GM23338 (cell line): ENCODE data around the gene ZNF292. TPM values are rescaled to one million over a fixed set of nuclear protein-coding genes. Genes with fewer than 3 reads are reported as not detected.
A peak's percentile ranks its signal among the peaks of the same experiment; 100 is the strongest.

ENCODE experiments used
- ATAC-seq: fragments of 200-7000 bp; cut with Tn5 transposase; 3 replicates; pipeline ENCODE4 v1.9.1; 2020
- DNase-seq: peaks from one replicate; pipeline ENCODE4 v3.0.0-alpha.2; 2015; ENCODE audit warnings: low spot score
- H2AFZ ChIP-seq: fragments of 200-600 bp; sonication (generic); 2 replicates; pipeline ENCODE4 v1.8.0; 2016; ENCODE audit warnings: antibody characterized with exemption, mild to moderate bottlenecking, moderate library complexity
- H3F3A ChIP-seq: fragments of 200-600 bp; sonication (generic); replicated peaks from 2 replicates; pipeline ENCODE4 v1.8.0; 2017; ENCODE audit warnings: antibody characterized with exemption, mixed run types, low read depth
- H3K27ac ChIP-seq: fragments of 200-600 bp; sonication (generic); 2 replicates; pipeline ENCODE4 v1.6.1; 2016; ENCODE audit warnings: low read depth
- H3K27me3 ChIP-seq: fragments of 200-600 bp; sonication (generic); 2 replicates; pipeline ENCODE4 v1.8.0; 2016; ENCODE audit warnings: mild to moderate bottlenecking, mixed run types, moderate library complexity; ENCODE audit not compliant: insufficient read depth
- H3K36me3 ChIP-seq: fragments of 200-600 bp; sonication (generic); 2 replicates; pipeline ENCODE4 v1.8.0; 2016; ENCODE audit warnings: mild to moderate bottlenecking; ENCODE audit not compliant: insufficient read depth
- H3K4me1 ChIP-seq: fragments of 200-600 bp; sonication (generic); 2 replicates; pipeline ENCODE4 v1.8.0; 2016; ENCODE audit warnings: mild to moderate bottlenecking, moderate library complexity; ENCODE audit not compliant: insufficient read depth
- H3K4me2 ChIP-seq: fragments of 200-600 bp; sonication (generic); 2 replicates; pipeline ENCODE4 v1.7.1; 2017; ENCODE audit warnings: mixed run types
- H3K4me3 ChIP-seq: fragments of 200-600 bp; sonication (generic); 2 replicates; pipeline ENCODE4 v1.6.1; 2016; ENCODE audit warnings: mixed run types
- H3K79me2 ChIP-seq: fragments of 200-600 bp; sonication (generic); replicated peaks from 2 replicates; pipeline ENCODE4 v1.8.0; 2017; ENCODE audit warnings: mild to moderate bottlenecking; ENCODE audit not compliant: insufficient read depth
- H3K9me2 ChIP-seq: fragments of 200-600 bp; sonication (generic); 2 replicates; pipeline ENCODE4 v1.8.0; 2017; ENCODE audit not compliant: insufficient read depth
- H4K20me1 ChIP-seq: fragments of 200-600 bp; sonication (generic); replicated peaks from 2 replicates; pipeline ENCODE4 v1.8.0; 2017; ENCODE audit warnings: mild to moderate bottlenecking; ENCODE audit not compliant: insufficient read depth
- H3K27ac Mint-ChIP-seq: 2 replicates; pipeline ENCODE4 v1.8.0; 2020; ENCODE audit warnings: inconsistent platforms, mild to moderate bottlenecking, moderate library complexity, mixed read lengths
- H3K27me3 Mint-ChIP-seq: 3 replicates; pipeline ENCODE4 v1.8.0; 2022; ENCODE audit warnings: low read depth, mild to moderate bottlenecking, moderate library complexity, mixed read lengths, inconsistent platforms; ENCODE audit not compliant: insufficient read depth, poor library complexity
- H3K36me3 Mint-ChIP-seq: 3 replicates; pipeline ENCODE4 v1.8.0; 2021; ENCODE audit warnings: low read depth, mild to moderate bottlenecking, inconsistent platforms, moderate library complexity, mixed read lengths
- H3K4me1 Mint-ChIP-seq: 3 replicates; pipeline ENCODE4 v1.8.0; 2020; ENCODE audit warnings: mild to moderate bottlenecking, inconsistent platforms, mixed read lengths
- H3K4me3 Mint-ChIP-seq: 3 replicates; pipeline ENCODE4 v1.8.0; 2021; ENCODE audit warnings: moderate library complexity, mild to moderate bottlenecking, inconsistent platforms, mixed read lengths
- H3K9me3 Mint-ChIP-seq: 3 replicates; pipeline ENCODE4 v1.8.0; 2020; ENCODE audit warnings: moderate library complexity, mild to moderate bottlenecking, inconsistent platforms, mixed read lengths
- CREB1 ChIP-seq: fragments of 250-450 bp; sonication (Bioruptor Pico); IDR thresholded peaks from 2 replicates; pipeline ENCODE4 v1.5.0; 2020; ENCODE audit warnings: low read depth, mild to moderate bottlenecking, moderate library complexity
- CTCF ChIP-seq, 2 experiments: fragments of 200-600 bp in 1 of 2; sonication (generic) in 1 of 2; conservative IDR thresholded peaks; 2 replicates each; pipeline versions ENCODE4 v1.5.1 to v1.6.1; 2016 to 2017; ENCODE audit warnings: antibody characterized with exemption in 2 of 2, low read depth in 2 of 2, mild to moderate bottlenecking in 2 of 2, moderate library complexity in 1 of 2
- EZH2 ChIP-seq: fragments of 200-600 bp; sonication (generic); IDR thresholded peaks from one replicate; pipeline ENCODE4 v1.8.0; 2017; ENCODE audit warnings: antibody characterized with exemption, mild to moderate bottlenecking, low read depth; ENCODE audit not compliant: unreplicated experiment
- EZH2phosphoT487 ChIP-seq: fragments of 200-600 bp; sonication (generic); IDR thresholded peaks from one replicate; pipeline ENCODE4 v1.8.1; 2018; ENCODE audit warnings: antibody characterized with exemption; ENCODE audit not compliant: unreplicated experiment
- JUNB ChIP-seq: IDR thresholded peaks from one replicate; pipeline ENCODE4 v1.6.1; 2016; ENCODE audit warnings: antibody characterized with exemption; ENCODE audit not compliant: unreplicated experiment
- NANOG ChIP-seq: IDR thresholded peaks from 2 replicates; pipeline ENCODE4 v1.6.1; 2016; ENCODE audit warnings: antibody characterized with exemption, borderline replicate concordance
- POLR2AphosphoS5 ChIP-seq: IDR thresholded peaks from 2 replicates; pipeline ENCODE4 v1.6.1; 2016; ENCODE audit warnings: antibody characterized with exemption, low read depth
- STAT1 ChIP-seq: IDR thresholded peaks from one replicate; pipeline ENCODE4 v1.6.1; 2016; ENCODE audit warnings: antibody characterized with exemption; ENCODE audit not compliant: unreplicated experiment
- ZNF114 ChIP-seq: fragments of 250-450 bp; sonication (Bioruptor Pico); IDR thresholded peaks from 2 replicates; pipeline ENCODE4 v1.5.0; 2020; ENCODE audit warnings: mild to moderate bottlenecking, moderate library complexity
- ZNF331 ChIP-seq: fragments of 250-450 bp; sonication (Bioruptor Pico); IDR thresholded peaks from 2 replicates; pipeline ENCODE4 v1.5.0; 2020; ENCODE audit warnings: low read depth, mild to moderate bottlenecking, moderate library complexity
- polyA plus RNA-seq: library from polyadenylated mRNA; unstranded; fragments of >200 nt; fragmentation: Nextera tagmentation; extraction: Ambion mirVana; gene quantifications from 2 replicates; pipeline ENCODE4 v1.2.1, GENCODE V29; 2016
- total RNA-seq: library from RNA; depleted of rRNA; stranded (reverse); fragments of >200 nt; shearing (Covaris generic); gene quantifications from 2 replicates; pipeline ENCODE4 v1.2.3, GENCODE V29; 2014
- TF ChIP-seq, protein P1 (sequence below): IDR thresholded peaks from 2 replicates; pipeline ENCODE4 v1.6.1; 2016; ENCODE audit warnings: antibody characterized with exemption
- TF ChIP-seq, protein P2 (sequence below): IDR thresholded peaks from one replicate; pipeline ENCODE4 v1.6.1; 2018; ENCODE audit warnings: antibody characterized with exemption; ENCODE audit not compliant: unreplicated experiment

ZNF292 gene
- total and polyA plus RNA-seq, 2 experiments from 2014 or later: 45.7 to 67.9 TPM

DNA sequence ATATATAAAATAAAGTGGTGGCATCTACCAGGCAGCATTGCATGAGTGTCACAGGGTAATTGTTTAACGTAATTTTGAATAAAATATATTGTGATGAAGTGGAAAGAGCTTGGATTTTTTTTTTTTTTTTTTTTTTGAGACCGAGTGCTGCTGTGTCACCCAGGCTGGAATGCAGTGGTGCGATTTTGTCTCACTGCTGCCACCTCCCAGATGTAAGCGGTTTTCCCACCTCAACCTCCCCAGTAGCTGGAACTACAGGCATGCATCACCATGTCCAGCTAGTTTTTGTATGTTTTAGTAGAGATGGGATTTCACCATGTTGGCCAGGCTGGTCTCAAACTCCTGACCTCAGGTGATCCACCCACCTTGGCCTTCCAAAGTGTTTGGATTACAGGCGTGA, 85.9 kb downstream of the ZNF292 start:
- no peak overlapping the region for H3K27ac ChIP-seq
- H3K36me3 ChIP-seq: peaks cover 21% of the 10 kb centered on the region; the same call in 1 of the 2 replicates
- Mint-ChIP-seq H3K9me3 (peaks cover 24% of the 10 kb centered on the region; the same call in 2 of the 3 replicates), H3K4me3 (no peak overlapping the region), H3K27me3 (peaks cover 5% of the 10 kb centered on the region), H3K27ac (no peak overlapping the region), H3K4me1 (no peaks in the 10 kb centered on the region), H3K36me3 (peaks cover 60% of the 10 kb centered on the region)
- no peak overlapping the region for H3K4me3 ChIP-seq
- no peak overlapping the region for H2AFZ ChIP-seq
- ATAC-seq (peak; percentile 71), DNase-seq (peak; percentile 29)
- peaks cover 10% of the 10 kb centered on the region for H3K79me2 ChIP-seq
- H3K4me2 ChIP-seq: no peak overlapping the region
- H3K4me1 ChIP-seq: no peaks in the 10 kb centered on the region
- peaks cover 3% of the 10 kb centered on the region; the same call in 1 of the 2 replicates for H4K20me1 ChIP-seq
- no peaks in the 10 kb centered on the region for H3K9me2 ChIP-seq
- peak; percentile 17 to 42; a peak in 2 of 4 replicates for TF ChIP-seq CTCF (conservative IDR thresholded peaks at IDR 0.05; ENCODE audit: low read depth in 2 of 2)
- TF ChIP-seq JUNB: no peak
- H3K27me3 ChIP-seq: no peaks in the 10 kb centered on the region
- H3F3A ChIP-seq: no peaks in the 10 kb centered on the region

DNA sequence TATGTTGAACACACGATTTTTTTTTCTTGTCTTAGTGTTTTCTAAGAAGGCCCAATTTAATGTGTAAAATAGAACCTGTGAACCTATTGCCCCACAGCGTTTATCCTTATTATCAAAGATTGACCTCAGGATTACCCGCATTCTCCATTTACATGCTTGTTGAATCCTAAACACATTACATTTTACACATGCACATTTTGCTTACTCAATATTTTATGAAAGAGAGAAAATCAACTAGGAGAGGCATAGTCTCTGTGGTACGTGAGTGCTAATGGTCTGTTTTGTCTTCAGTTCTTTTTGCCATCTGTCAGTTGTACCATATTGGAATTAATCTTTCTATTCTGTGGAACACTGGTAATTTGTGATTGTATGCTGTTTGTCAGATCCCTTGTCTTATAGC, 86.9 kb downstream of the ZNF292 start:
- H3K36me3 Mint-ChIP-seq: peaks cover 68% of the 10 kb centered on the region
- TF ChIP-seq, protein P1, sequence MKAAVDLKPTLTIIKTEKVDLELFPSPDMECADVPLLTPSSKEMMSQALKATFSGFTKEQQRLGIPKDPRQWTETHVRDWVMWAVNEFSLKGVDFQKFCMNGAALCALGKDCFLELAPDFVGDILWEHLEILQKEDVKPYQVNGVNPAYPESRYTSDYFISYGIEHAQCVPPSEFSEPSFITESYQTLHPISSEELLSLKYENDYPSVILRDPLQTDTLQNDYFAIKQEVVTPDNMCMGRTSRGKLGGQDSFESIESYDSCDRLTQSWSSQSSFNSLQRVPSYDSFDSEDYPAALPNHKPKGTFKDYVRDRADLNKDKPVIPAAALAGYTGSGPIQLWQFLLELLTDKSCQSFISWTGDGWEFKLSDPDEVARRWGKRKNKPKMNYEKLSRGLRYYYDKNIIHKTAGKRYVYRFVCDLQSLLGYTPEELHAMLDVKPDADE: no peak
- TF ChIP-seq EZH2phosphoT487 (no peak), JUNB (no peak)

DNA sequence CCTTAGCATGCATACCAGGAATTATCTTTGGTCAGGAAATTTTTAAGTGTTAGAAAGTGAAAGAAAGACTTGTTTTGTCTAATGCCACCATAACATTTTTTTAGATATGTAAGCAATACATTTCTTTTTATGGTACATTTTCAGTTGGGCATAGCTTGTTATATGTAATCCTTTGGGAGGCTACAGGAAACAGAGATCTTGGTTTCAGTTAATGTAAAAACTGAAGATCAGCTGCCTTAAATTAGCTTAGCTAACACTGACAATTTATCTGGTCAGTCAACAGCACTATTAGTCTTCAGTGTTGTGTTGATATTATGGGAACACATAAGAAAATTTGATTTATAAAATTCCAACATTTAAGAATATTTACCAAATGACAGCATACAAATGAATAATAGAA, 88.4 kb downstream of the ZNF292 start:
- Histone ChIP-seq H3K27ac (no peak overlapping the region), H2AFZ (no peak overlapping the region), H4K20me1 (peaks cover 5% of the 10 kb centered on the region; the same call in 1 of the 2 replicates), H3K4me2 (no peak overlapping the region), H3K4me1 (no peaks in the 10 kb centered on the region), H3K36me3 (peaks cover 22% of the 10 kb centered on the region; the same call in 1 of the 2 replicates), H3K79me2 (peaks cover 5% of the 10 kb centered on the region), H3K27me3 (no peaks in the 10 kb centered on the region), H3K4me3 (no peak overlapping the region), H3K9me2 (no peaks in the 10 kb centered on the region), H3F3A (no peaks in the 10 kb centered on the region)
- H3K27ac Mint-ChIP-seq: no peak overlapping the region
- H3K4me3 Mint-ChIP-seq: no peak overlapping the region
- peaks cover 5% of the 10 kb centered on the region for H3K27me3 Mint-ChIP-seq
- no peaks in the 10 kb centered on the region for H3K4me1 Mint-ChIP-seq
- peaks cover 14% of the 10 kb centered on the region; the same call in 2 of the 3 replicates for H3K9me3 Mint-ChIP-seq
- DNase-seq (no peak), ATAC-seq (no peak)
- peaks cover 66% of the 10 kb centered on the region for H3K36me3 Mint-ChIP-seq
- TF ChIP-seq, protein P1: no peak
- no peak for TF ChIP-seq NANOG
- TF ChIP-seq CREB1: no peak
- TF ChIP-seq JUNB: no peak
- TF ChIP-seq, protein P2, sequence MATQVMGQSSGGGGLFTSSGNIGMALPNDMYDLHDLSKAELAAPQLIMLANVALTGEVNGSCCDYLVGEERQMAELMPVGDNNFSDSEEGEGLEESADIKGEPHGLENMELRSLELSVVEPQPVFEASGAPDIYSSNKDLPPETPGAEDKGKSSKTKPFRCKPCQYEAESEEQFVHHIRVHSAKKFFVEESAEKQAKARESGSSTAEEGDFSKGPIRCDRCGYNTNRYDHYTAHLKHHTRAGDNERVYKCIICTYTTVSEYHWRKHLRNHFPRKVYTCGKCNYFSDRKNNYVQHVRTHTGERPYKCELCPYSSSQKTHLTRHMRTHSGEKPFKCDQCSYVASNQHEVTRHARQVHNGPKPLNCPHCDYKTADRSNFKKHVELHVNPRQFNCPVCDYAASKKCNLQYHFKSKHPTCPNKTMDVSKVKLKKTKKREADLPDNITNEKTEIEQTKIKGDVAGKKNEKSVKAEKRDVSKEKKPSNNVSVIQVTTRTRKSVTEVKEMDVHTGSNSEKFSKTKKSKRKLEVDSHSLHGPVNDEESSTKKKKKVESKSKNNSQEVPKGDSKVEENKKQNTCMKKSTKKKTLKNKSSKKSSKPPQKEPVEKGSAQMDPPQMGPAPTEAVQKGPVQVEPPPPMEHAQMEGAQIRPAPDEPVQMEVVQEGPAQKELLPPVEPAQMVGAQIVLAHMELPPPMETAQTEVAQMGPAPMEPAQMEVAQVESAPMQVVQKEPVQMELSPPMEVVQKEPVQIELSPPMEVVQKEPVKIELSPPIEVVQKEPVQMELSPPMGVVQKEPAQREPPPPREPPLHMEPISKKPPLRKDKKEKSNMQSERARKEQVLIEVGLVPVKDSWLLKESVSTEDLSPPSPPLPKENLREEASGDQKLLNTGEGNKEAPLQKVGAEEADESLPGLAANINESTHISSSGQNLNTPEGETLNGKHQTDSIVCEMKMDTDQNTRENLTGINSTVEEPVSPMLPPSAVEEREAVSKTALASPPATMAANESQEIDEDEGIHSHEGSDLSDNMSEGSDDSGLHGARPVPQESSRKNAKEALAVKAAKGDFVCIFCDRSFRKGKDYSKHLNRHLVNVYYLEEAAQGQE: no peak
- no peak for TF ChIP-seq POLR2AphosphoS5
- no peak for TF ChIP-seq ZNF114
- TF ChIP-seq EZH2: no peak
- TF ChIP-seq ZNF331 (CRISPR knock-in tag): no peak
- no peak for TF ChIP-seq STAT1

More for the DNA sequence above, 86.9 kb downstream of the ZNF292 start:
- H3F3A ChIP-seq: no peaks in the 10 kb centered on the region
- no peaks in the 10 kb centered on the region for H3K4me1 Mint-ChIP-seq
- peaks cover 5% of the 10 kb centered on the region for H3K79me2 ChIP-seq
- no peaks in the 10 kb centered on the region for H3K9me2 ChIP-seq
- DNase-seq (no peak), ATAC-seq (no peak)
- no peak overlapping the region for H3K4me3 ChIP-seq
- peaks cover 5% of the 10 kb centered on the region for H3K27me3 Mint-ChIP-seq
- H3K27ac Mint-ChIP-seq: no peak overlapping the region
- peaks cover 22% of the 10 kb centered on the region; the same call in 1 of the 2 replicates for H3K36me3 ChIP-seq
- no peak overlapping the region for H2AFZ ChIP-seq
- peaks cover 3% of the 10 kb centered on the region; the same call in 1 of the 2 replicates for H4K20me1 ChIP-seq
- H3K4me3 Mint-ChIP-seq: no peak overlapping the region
- peaks cover 24% of the 10 kb centered on the region; the same call in 2 of the 3 replicates for H3K9me3 Mint-ChIP-seq
- no peak overlapping the region for H3K27ac ChIP-seq
- H3K4me2 ChIP-seq: no peak overlapping the region
- no peaks in the 10 kb centered on the region for H3K4me1 ChIP-seq
- no peaks in the 10 kb centered on the region for H3K27me3 ChIP-seq
